Measurements from ENCODE around the gene ANAPC2.

Gene ANAPC2

GRCh38 chr9:137222190-137223077 is 34.1 kb upstream of the ANAPC2 start, which contains the start of gene RNF208:
RNF208 (minus strand) TSS chr9:137222240; CDS start chr9:137221212, 1,028 bp downstream.
- Histone ChIP-seq H3K36me3 (replicated peaks; ENCODE audit: insufficient read depth, low read length) (no peaks in the 10 kb centered on the region), H3K4me3 (ENCODE audit: low read length) (peak within 1 kb of the TSS; percentile 78), H3K27me3 (replicated peaks; ENCODE audit: insufficient read depth, low read length) (no peaks in the 10 kb centered on the region; the same call in 1 of the 2 replicates), H3F3A (ENCODE audit: insufficient read depth, low read length) (no peaks in the 10 kb centered on the region; the same call in 1 of the 2 replicates), H2AFZ (ENCODE audit: low read length) (peak within 1 kb of the TSS; percentile 56), H3K9me3 (replicated peaks; ENCODE audit: insufficient read depth, low read length) (no peaks in the 10 kb centered on the region), H4K20me1 (ENCODE audit: insufficient read depth, low read length) (no peaks in the 10 kb centered on the region), H3K4me1 (ENCODE audit: low read length) (peaks cover 9% of the 10 kb centered on the region; the same call in 1 of the 2 replicates), H3K9ac (ENCODE audit: low read length) (peak within 1 kb of the TSS; percentile 59; the same call in 1 of the 2 replicates), H3K27ac (ENCODE audit: low read length) (peak within 1 kb of the TSS; percentile 32; the same call in 1 of the 2 replicates), H3K9me2 (replicated peaks; ENCODE audit: insufficient read depth, low read length) (no peaks in the 10 kb centered on the region), H3K4me2 (ENCODE audit: low read depth, low read length) (peak within 1 kb of the TSS; percentile 97), H3K79me2 (ENCODE audit: low read length) (no peaks in the 10 kb centered on the region)
- no peak for TF ChIP-seq CTCF (IDR thresholded peaks at IDR 0.05; ENCODE audit: low read length)
- no peak for TF ChIP-seq EZH2 (optimal IDR thresholded peaks at IDR 0.05; ENCODE audit: low read depth, low read length)
- TF ChIP-seq EZH2phosphoT487 (IDR thresholded peaks at IDR 0.05; ENCODE audit: low read length), result no peak
- DNase-seq, result no peak

GRCh38 chr9:137221506-137222111 is 33.2 kb upstream of the ANAPC2 start:
- H3K27me3 ChIP-seq (replicated peaks; ENCODE audit: insufficient read depth, low read length), result no peaks in the 10 kb centered on the region
- H3K4me1 ChIP-seq (ENCODE audit: low read length), result peaks cover 9% of the 10 kb centered on the region; the same call in 1 of the 2 replicates
- H3K27ac ChIP-seq (ENCODE audit: low read length), result no peak overlapping the region
- no peaks in the 10 kb centered on the region for H3K9me3 ChIP-seq (replicated peaks; ENCODE audit: insufficient read depth, low read length)
- H3K9me2 ChIP-seq (replicated peaks; ENCODE audit: insufficient read depth, low read length), result no peaks in the 10 kb centered on the region
- no peak overlapping the region for H2AFZ ChIP-seq (ENCODE audit: low read length)
- no peak for DNase-seq
- H3K4me3 ChIP-seq (ENCODE audit: low read length), result no peak overlapping the region
- TF ChIP-seq CTCF (IDR thresholded peaks at IDR 0.05; ENCODE audit: low read length) (no peak), EZH2 (optimal IDR thresholded peaks at IDR 0.05; ENCODE audit: low read depth, low read length) (no peak), EZH2phosphoT487 (IDR thresholded peaks at IDR 0.05; ENCODE audit: low read length) (no peak)
- no peak overlapping the region for H3K9ac ChIP-seq (ENCODE audit: low read length)
- no peaks in the 10 kb centered on the region for H3K79me2 ChIP-seq (ENCODE audit: low read length)
- H4K20me1 ChIP-seq (ENCODE audit: insufficient read depth, low read length), result no peaks in the 10 kb centered on the region
- H3K4me2 ChIP-seq (ENCODE audit: low read depth, low read length), result no peak overlapping the region
- H3K36me3 ChIP-seq (replicated peaks; ENCODE audit: insufficient read depth, low read length), result no peaks in the 10 kb centered on the region
- no peaks in the 10 kb centered on the region; the same call in 1 of the 2 replicates for H3F3A ChIP-seq (ENCODE audit: insufficient read depth, low read length)

GRCh38 chr9:137221095-137221505 is 32.7 kb upstream of the ANAPC2 start:
- H3K4me2 ChIP-seq (ENCODE audit: low read depth, low read length), result no peak overlapping the region
- no peaks in the 10 kb centered on the region for H3K36me3 ChIP-seq (replicated peaks; ENCODE audit: insufficient read depth, low read length)
- H2AFZ ChIP-seq (ENCODE audit: low read length), result no peak overlapping the region
- H3K9ac ChIP-seq (ENCODE audit: low read length), result no peak overlapping the region
- H3K27me3 ChIP-seq (replicated peaks; ENCODE audit: insufficient read depth, low read length), result no peaks in the 10 kb centered on the region
- TF ChIP-seq CTCF (IDR thresholded peaks at IDR 0.05; ENCODE audit: low read length), result no peak
- no peak for TF ChIP-seq EZH2phosphoT487 (IDR thresholded peaks at IDR 0.05; ENCODE audit: low read length)
- no peak for TF ChIP-seq EZH2 (optimal IDR thresholded peaks at IDR 0.05; ENCODE audit: low read depth, low read length)
- H4K20me1 ChIP-seq (ENCODE audit: insufficient read depth, low read length), result no peaks in the 10 kb centered on the region
- no peaks in the 10 kb centered on the region for H3K9me3 ChIP-seq (replicated peaks; ENCODE audit: insufficient read depth, low read length)
- no peak overlapping the region for H3K27ac ChIP-seq (ENCODE audit: low read length)
- H3K9me2 ChIP-seq (replicated peaks; ENCODE audit: insufficient read depth, low read length), result no peaks in the 10 kb centered on the region
- H3K79me2 ChIP-seq (ENCODE audit: low read length), result no peaks in the 10 kb centered on the region
- H3K4me1 ChIP-seq (ENCODE audit: low read length), result peaks cover 9% of the 10 kb centered on the region; the same call in 1 of the 2 replicates
- H3F3A ChIP-seq (ENCODE audit: insufficient read depth, low read length), result no peaks in the 10 kb centered on the region; the same call in 1 of the 2 replicates
- no peak for DNase-seq
- no peak overlapping the region for H3K4me3 ChIP-seq (ENCODE audit: low read length)

Measured in MM.1S (cell line).